Right lobe of liver (tissue), 4 donors: ENCODE measurements around the gene BUD13.

Experiments
- CTCF ChIP-seq, 4 donors: fragments of 200-600 bp in 3 of 4; fragments of 450-650 bp in 1 of 4; IDR thresholded peaks; one replicate each; pipeline versions ENCODE4 v1.5.1 to v1.8.0; 2016 to 2022; ENCODE audit warnings: antibody characterized with exemption in 4 of 4, mild to moderate bottlenecking in 2 of 4
- POLR2A ChIP-seq: fragments of 450-650 bp; IDR thresholded peaks from one replicate; pipeline ENCODE4 v1.6.1; 2017; ENCODE audit warnings: antibody characterized with exemption, mild to moderate bottlenecking
- donor health status: DM: no; HTN: no; CAD: no.
- donor health status: DM: no; HTN: no; CAD: no.
- donor health status: DM: no; HTN: yes; CAD: no.

DNA sequence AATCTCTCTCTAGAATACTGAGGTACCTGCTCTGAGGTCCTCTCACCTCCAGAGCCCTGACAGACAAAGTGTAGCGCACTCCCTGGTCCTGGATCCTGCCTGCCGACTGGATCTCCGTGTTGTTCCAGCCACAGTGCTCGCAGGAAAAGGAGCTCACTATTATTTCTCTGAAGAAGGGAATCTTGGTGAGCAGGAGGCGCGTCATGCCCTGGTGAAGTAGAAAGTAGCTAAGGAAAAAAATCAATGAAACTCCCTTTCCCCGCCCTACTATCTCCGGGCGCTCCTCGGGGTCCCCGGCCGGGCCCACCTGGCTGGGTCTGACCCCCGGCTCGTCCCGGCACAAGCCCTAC lies 14.6 kb upstream of the BUD13 start:
- no peak for TF ChIP-seq CTCF (IDR thresholded peaks at IDR 0.05)
- TF ChIP-seq POLR2A: no peak
